HCT116 (cell line): ENCODE measurements around the gene ZCCHC24. TPM values are rescaled to one million over a fixed set of nuclear protein-coding genes. Genes with fewer than 3 reads are reported as not detected.

Experiments used
- ATAC-seq: fragments of 200-7000 bp; cut with Tn5 transposase; 2 replicates; pipeline ENCODE4 v1.9.1; 2020; ENCODE audit warnings: mild to moderate bottlenecking, moderate library complexity
- BruUV-seq: library from RNA; stranded (reverse); fragments of 400-500 nt; replicated peaks from 2 replicates; lab custom pipeline; 2021; lab: Mats Ljungman, UMichigan
- CTCF ChIA-PET: fragments of 300-600 bp; sonication (Branson Sonifier 250); formaldehyde crosslinking; loops from one replicate; lab custom pipeline; 2021; ENCODE audit warnings: antibody characterized with exemption; lab: Charles Lee
- POLR2A ChIA-PET: fragments of 300-600, 350-600 bp; sonication (Branson Sonifier 250); formaldehyde crosslinking; loops from one replicate; lab custom pipeline; 2021; ENCODE audit warnings: antibody characterized with exemption; lab: Charles Lee
- RAD21 ChIA-PET, 2 experiments: fragments of 300-600 bp; sonication (Branson Sonifier 250); formaldehyde crosslinking; loops; one replicate each; lab custom pipeline; 2023; ENCODE audit warnings: low total read pairs in 2 of 2; ENCODE audit not compliant: uncharacterized antibody in 2 of 2, unreplicated experiment in 2 of 2, low non-redundant PET in 1 of 2; lab: Charles Lee
- DNase-seq: peaks from one replicate; pipeline ENCODE4 v3.0.0-alpha.2; 2010; ENCODE audit warnings: low read depth, low spot score
- H2AFZ ChIP-seq: fragments of 200-600 bp; shearing (Covaris generic), sonication (generic); 2 replicates; pipeline ENCODE4 v1.6.1; 2017; ENCODE audit warnings: low read depth, mixed run types, mixed read lengths, antibody characterized with exemption, low read length; ENCODE audit not compliant: poor library complexity, severe bottlenecking
- H3K27ac ChIP-seq: 2 replicates; pipeline ENCODE4 v1.5.1; 2012; ENCODE audit warnings: low read depth, low read length
- H3K27me3 ChIP-seq: fragments of 200-600 bp; sonication (generic); 2 replicates; pipeline ENCODE4 v1.6.1; 2016; ENCODE audit warnings: mixed run types, low read length, mixed read lengths; ENCODE audit not compliant: insufficient read depth
- H3K36me3 ChIP-seq, 2 experiments: fragments of 200-500 bp in 1 of 2; fragments of 200-600 bp in 1 of 2; sonication (Bioruptor generic) in 1 of 2; sonication (generic) in 1 of 2; 2 replicates each; pipeline versions ENCODE4 v1.5.1 to v1.6.1; 2014 to 2016; ENCODE audit warnings: low read length in 2 of 2, inconsistent platforms in 1 of 2, mixed read lengths in 1 of 2, mixed run types in 1 of 2; ENCODE audit not compliant: insufficient read depth in 2 of 2, control insufficient read depth in 1 of 2
- H3K4me1 ChIP-seq, 2 experiments: fragments of 200-600 bp in 1 of 2; sonication (generic) in 1 of 2; 2 replicates each; pipeline versions ENCODE4 v1.5.1 to v1.6.1; 2012 to 2017; ENCODE audit warnings: low read length in 2 of 2, inconsistent platforms in 1 of 2, mild to moderate bottlenecking in 1 of 2, mixed read lengths in 1 of 2, mixed run types in 1 of 2, moderate library complexity in 1 of 2; ENCODE audit not compliant: insufficient read depth in 2 of 2, control insufficient read depth in 1 of 2
- H3K4me2 ChIP-seq: fragments of 200-600 bp; sonication (generic); 2 replicates; pipeline ENCODE4 v1.6.1; 2017; ENCODE audit warnings: mixed run types, low read length, mixed read lengths
- H3K4me3 ChIP-seq, 2 experiments: fragments of 200-600 bp in 1 of 2; sonication (generic) in 1 of 2; replicated peaks in 1 of 2; 2 replicates each; pipeline ENCODE4 v1.5.1; 2011 to 2016; ENCODE audit warnings: low read length in 2 of 2, control low read depth in 1 of 2, low read depth in 1 of 2, mild to moderate bottlenecking in 1 of 2, mixed read lengths in 1 of 2, mixed run types in 1 of 2
- H3K79me2 ChIP-seq: fragments of 200-600 bp; sonication (generic); 2 replicates; pipeline ENCODE4 v1.6.1; 2017; ENCODE audit warnings: mild to moderate bottlenecking, mixed run types, low read length, moderate library complexity, mixed read lengths; ENCODE audit not compliant: insufficient read depth
- H3K9ac ChIP-seq: fragments of 200-600 bp; sonication (generic); 2 replicates; pipeline ENCODE4 v1.6.1; 2016; ENCODE audit warnings: low read length, mixed read lengths
- H3K9me2 ChIP-seq: fragments of 200-600 bp; sonication (generic), shearing (Covaris generic); 2 replicates; pipeline ENCODE4 v1.6.1; 2017; ENCODE audit warnings: mixed run types, mild to moderate bottlenecking, moderate library complexity; ENCODE audit not compliant: insufficient read depth
- H3K9me3 ChIP-seq, 2 experiments: fragments of 200-500 bp in 1 of 2; fragments of 200-600 bp in 1 of 2; sonication (Bioruptor generic) in 1 of 2; sonication (generic) in 1 of 2; 2 replicates each; pipeline ENCODE4 v1.6.1; 2014 to 2017; ENCODE audit warnings: low read length in 2 of 2, mixed read lengths in 2 of 2, inconsistent platforms in 1 of 2, low read depth in 1 of 2, mild to moderate bottlenecking in 1 of 2, mixed run types in 1 of 2, moderate library complexity in 1 of 2; ENCODE audit not compliant: control insufficient read depth in 1 of 2, insufficient read depth in 1 of 2
- H4K20me1 ChIP-seq: fragments of 200-600 bp; sonication (generic), shearing (Covaris generic); 2 replicates; pipeline ENCODE4 v1.6.1; 2017; ENCODE audit warnings: mixed run types, mild to moderate bottlenecking, moderate library complexity; ENCODE audit not compliant: insufficient read depth
- CBX3 ChIP-seq: IDR thresholded peaks from 2 replicates; pipeline ENCODE4 v1.6.1; 2012; ENCODE audit warnings: low read depth
- EGR1 ChIP-seq: IDR thresholded peaks from 2 replicates; pipeline ENCODE4 v1.6.1; 2012; ENCODE audit warnings: low read depth
- POLR2A ChIP-seq: IDR thresholded peaks from 2 replicates; pipeline ENCODE4 v1.7.0; 2011; ENCODE audit warnings: borderline replicate concordance; ENCODE audit not compliant: insufficient read depth, insufficient read length; ENCODE audit errors: extremely low read depth
- REST ChIP-seq: IDR thresholded peaks from 2 replicates; pipeline ENCODE4 v1.6.1; 2012; ENCODE audit warnings: low read depth
- SRF ChIP-seq: IDR thresholded peaks from 2 replicates; pipeline ENCODE4 v1.6.1; 2012; ENCODE audit warnings: low read depth
- ZFX ChIP-seq: fragments of 450-650 bp; IDR thresholded peaks from 2 replicates; pipeline ENCODE4 v1.6.1; 2017
- intact Hi-C: fragments of 100-400 bp; cut with micrococcal nuclease; formaldehyde crosslinking; loops from 2 replicates; pipeline ENCODE4 v1.10.0; 2022
- total RNA-seq: library from RNA; stranded (reverse); gene quantifications from one replicate; pipeline ENCODE4 v1.2.1, GENCODE V29; 2021; ENCODE audit not compliant: unreplicated experiment

ZCCHC24 gene
- total RNA-seq, 1 experiment from 2014 or later = 7.0 TPM

GRCh38 chr10:79377557-79378382 is 67.7 kb downstream of the ZCCHC24 start:
- ATAC-seq = no peak
- no peak overlapping the region for H3K4me2 ChIP-seq
- no peaks in the 10 kb centered on the region for H3K36me3 ChIP-seq
- H3K9me2 ChIP-seq = no peaks in the 10 kb centered on the region
- DNase-seq = no peak
- ChIA-PET CTCF (no interaction called here), RAD21 (no interaction called here), POLR2A (no interaction called here)
- no peaks in the 10 kb centered on the region for H3K9me3 ChIP-seq
- no TSS peak for BruUV-seq
- H3K4me1 ChIP-seq = peaks cover 3 to 10% of the 10 kb centered on the region in 2 experiments; a peak in 2 of 4 replicates
- intact Hi-C loops = no loop called here
- no peaks in the 10 kb centered on the region for H3K27me3 ChIP-seq
- TF ChIP-seq POLR2A (no peak), CBX3 (no peak), SRF (no peak), EGR1 (no peak), REST (no peak), ZFX (no peak)
- no peaks in the 10 kb centered on the region for H4K20me1 ChIP-seq
- no peaks in the 10 kb centered on the region for H3K79me2 ChIP-seq
- no peak overlapping the region for H3K9ac ChIP-seq
- H2AFZ ChIP-seq = no peak overlapping the region
- H3K27ac ChIP-seq = no peak overlapping the region
- no peak overlapping the region for H3K4me3 ChIP-seq
